Lower leg skin (tissue), 3 donors: ENCODE data around the gene GDPD3.

ENCODE experiments used
- CTCF ChIP-seq, 3 donors: fragments of 450-650 bp; IDR thresholded peaks; one replicate each; pipeline ENCODE4 v1.5.1; 2016; ENCODE audit warnings: antibody characterized with exemption in 3 of 3, mild to moderate bottlenecking in 3 of 3, moderate library complexity in 2 of 3
- POLR2A ChIP-seq, 2 donors: fragments of 450-650 bp; IDR thresholded peaks; one replicate each; pipeline ENCODE4 v1.6.1; 2016 to 2017; ENCODE audit warnings: antibody characterized with exemption in 2 of 2, mild to moderate bottlenecking in 1 of 2, moderate library complexity in 1 of 2

- no peak for TF ChIP-seq CTCF (IDR thresholded peaks at IDR 0.05)
- no peak for TF ChIP-seq POLR2A (IDR thresholded peaks at IDR 0.05)
Observed at GRCh38 chr16:30121741-30122571, 8.6 kb upstream of the GDPD3 start.
